Measurements from ENCODE around the gene CFAP299. TPM values are rescaled to one million over a fixed set of nuclear protein-coding genes. Genes with fewer than 3 reads are reported as not detected.

The CFAP299 gene
- total and polyA plus RNA-seq, 4 donors: 2.8 to 30.2 (median 6.6) TPM

DNA sequence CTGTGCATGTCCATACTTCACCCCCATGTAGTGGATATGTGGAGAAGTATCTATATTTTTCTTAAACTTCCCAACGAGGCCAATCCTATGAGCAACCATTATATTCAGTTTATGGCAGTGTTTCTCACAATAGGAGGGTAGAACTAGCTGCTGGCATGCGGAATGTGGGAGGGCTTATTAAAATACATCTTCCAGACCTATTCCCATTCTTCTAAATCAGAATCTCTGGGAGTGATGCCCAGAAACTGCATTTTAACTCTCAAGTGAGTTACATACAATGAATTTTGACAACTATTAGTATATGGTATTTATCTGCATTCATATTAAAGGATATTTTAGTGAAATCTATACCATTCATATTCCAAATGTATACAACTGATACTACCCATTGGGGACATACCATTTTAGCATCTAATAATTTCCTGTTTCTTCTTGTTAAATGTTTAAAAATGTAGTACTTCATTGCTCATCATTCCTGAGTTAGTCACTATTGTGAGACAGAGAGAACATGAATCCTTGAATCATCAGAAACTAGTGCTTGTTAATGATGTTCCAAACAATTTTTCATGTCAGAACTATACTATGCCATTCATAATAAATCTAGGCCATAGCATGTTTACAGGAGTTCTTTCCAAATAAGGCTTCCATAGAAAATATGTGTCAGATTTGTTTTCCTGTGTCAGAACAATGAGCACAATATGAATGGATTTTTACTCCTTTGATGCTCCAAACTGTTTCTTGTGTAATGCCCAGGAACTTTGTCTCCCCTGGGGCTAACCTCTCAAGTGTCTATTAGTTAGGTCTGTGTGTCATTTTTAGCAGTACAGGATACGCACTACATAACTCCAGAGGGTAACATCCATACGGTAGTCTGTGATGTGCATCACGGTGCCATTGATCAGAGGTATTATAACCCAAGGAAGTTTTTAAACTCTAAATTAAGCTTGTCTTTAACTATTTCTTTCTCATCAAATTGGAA, 496.1 kb downstream of the CFAP299 start:
- TF ChIP-seq, protein P1, sequence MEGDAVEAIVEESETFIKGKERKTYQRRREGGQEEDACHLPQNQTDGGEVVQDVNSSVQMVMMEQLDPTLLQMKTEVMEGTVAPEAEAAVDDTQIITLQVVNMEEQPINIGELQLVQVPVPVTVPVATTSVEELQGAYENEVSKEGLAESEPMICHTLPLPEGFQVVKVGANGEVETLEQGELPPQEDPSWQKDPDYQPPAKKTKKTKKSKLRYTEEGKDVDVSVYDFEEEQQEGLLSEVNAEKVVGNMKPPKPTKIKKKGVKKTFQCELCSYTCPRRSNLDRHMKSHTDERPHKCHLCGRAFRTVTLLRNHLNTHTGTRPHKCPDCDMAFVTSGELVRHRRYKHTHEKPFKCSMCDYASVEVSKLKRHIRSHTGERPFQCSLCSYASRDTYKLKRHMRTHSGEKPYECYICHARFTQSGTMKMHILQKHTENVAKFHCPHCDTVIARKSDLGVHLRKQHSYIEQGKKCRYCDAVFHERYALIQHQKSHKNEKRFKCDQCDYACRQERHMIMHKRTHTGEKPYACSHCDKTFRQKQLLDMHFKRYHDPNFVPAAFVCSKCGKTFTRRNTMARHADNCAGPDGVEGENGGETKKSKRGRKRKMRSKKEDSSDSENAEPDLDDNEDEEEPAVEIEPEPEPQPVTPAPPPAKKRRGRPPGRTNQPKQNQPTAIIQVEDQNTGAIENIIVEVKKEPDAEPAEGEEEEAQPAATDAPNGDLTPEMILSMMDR (IDR thresholded peaks at IDR 0.05; ENCODE audit: control extremely low read depth, extremely low read depth): no peak
- Histone ChIP-seq H3K4me3 (no peak overlapping the region), H3K27me3 (ENCODE audit: control insufficient read depth in 3 of 3, insufficient read depth in 3 of 3, low read length in 2 of 3) (no peaks in the 10 kb centered on the region), H3K36me3 (ENCODE audit: control insufficient read depth in 4 of 4, insufficient read depth in 4 of 4, low read length in 4 of 4) (no peaks in the 10 kb centered on the region), H3K27ac (ENCODE audit: low read depth in 1 of 2, low read length in 1 of 2) (no peak overlapping the region), H3K9ac (ENCODE audit: insufficient read depth in 1 of 2, low read length in 2 of 2) (no peak overlapping the region), H3K4me1 (ENCODE audit: control insufficient read depth in 5 of 5, insufficient read depth in 5 of 5, low read length in 5 of 5) (no peaks in the 10 kb centered on the region), H3K9me3 (ENCODE audit: control insufficient read depth in 4 of 4, insufficient read depth in 3 of 4, low read length in 3 of 4) (no peaks in the 10 kb centered on the region)
- ATAC-seq (ENCODE audit: insufficient read depth, low FRiP score) (no peak), DNase-seq (no peak)
- WGBS, 2 donors: 79 to 87% methylated on average over 5 of the region's 5 CpGs

DNA sequence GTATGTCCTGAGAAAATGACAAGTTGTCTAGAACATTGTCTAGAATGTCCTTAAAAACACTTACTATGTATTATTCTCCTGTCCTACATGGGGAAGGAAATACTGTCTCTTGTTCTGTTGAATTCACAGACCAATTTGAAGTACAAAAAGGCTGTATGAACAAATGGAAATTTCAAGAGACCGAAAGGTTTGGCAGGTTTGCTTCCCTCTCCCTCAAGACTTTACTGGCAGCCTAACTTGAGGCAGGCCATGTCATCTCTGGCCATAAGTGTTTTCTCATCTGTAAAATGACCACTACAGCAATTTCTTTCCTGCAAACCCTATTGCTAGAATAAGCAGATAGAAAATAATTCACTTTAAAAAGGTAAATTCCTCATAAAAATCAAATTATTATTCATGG, 503.8 kb downstream of the CFAP299 start:
- no peak overlapping the region for H3K4me3 ChIP-seq
- no peaks in the 10 kb centered on the region for H3K27me3 ChIP-seq (ENCODE audit: control insufficient read depth in 3 of 3, insufficient read depth in 3 of 3, low read length in 2 of 3)
- no peak overlapping the region for H3K27ac ChIP-seq (ENCODE audit: low read depth in 1 of 2, low read length in 1 of 2)
- H3K36me3 ChIP-seq (ENCODE audit: control insufficient read depth in 4 of 4, insufficient read depth in 4 of 4, low read length in 4 of 4): no peaks in the 10 kb centered on the region
- H3K4me1 ChIP-seq (ENCODE audit: control insufficient read depth in 5 of 5, insufficient read depth in 5 of 5, low read length in 5 of 5): no peaks in the 10 kb centered on the region
- WGBS, 2 donors: 88 to 89% methylated on average over 1 of the region's 1 CpG
- no peak for DNase-seq
- ATAC-seq (ENCODE audit: insufficient read depth, low FRiP score): no peak
- TF ChIP-seq, protein P1 (IDR thresholded peaks at IDR 0.05; ENCODE audit: control extremely low read depth, extremely low read depth): no peak
- H3K9ac ChIP-seq (ENCODE audit: insufficient read depth in 1 of 2, low read length in 2 of 2): no peak overlapping the region
- H3K9me3 ChIP-seq (ENCODE audit: control insufficient read depth in 4 of 4, insufficient read depth in 3 of 4, low read length in 3 of 4): no peaks in the 10 kb centered on the region

DNA sequence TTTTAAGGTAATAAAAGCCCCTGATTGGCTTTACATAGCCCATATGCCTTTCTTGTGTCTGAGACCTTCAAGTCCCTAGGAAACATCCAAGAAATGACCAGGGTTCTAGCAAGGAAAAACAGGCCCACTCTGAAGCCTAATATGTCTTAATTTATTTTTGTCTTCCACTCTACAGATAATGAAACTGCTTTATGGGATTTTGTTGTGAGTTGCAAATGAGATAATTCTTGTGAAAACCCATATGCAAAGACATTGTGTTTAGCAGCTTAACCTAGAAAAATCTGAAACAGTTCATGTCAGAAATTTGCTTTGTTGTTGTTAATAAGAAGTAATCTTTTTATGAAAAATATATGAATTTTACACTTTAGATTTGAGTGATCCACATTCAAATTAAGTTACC, 504.3 kb downstream of the CFAP299 start:
- ATAC-seq (ENCODE audit: insufficient read depth, low FRiP score) (no peak), DNase-seq (no peak)
- Histone ChIP-seq H3K4me3 (no peak overlapping the region), H3K27me3 (ENCODE audit: control insufficient read depth in 3 of 3, insufficient read depth in 3 of 3, low read length in 2 of 3) (no peaks in the 10 kb centered on the region), H3K4me1 (ENCODE audit: control insufficient read depth in 5 of 5, insufficient read depth in 5 of 5, low read length in 5 of 5) (no peaks in the 10 kb centered on the region), H3K9ac (ENCODE audit: insufficient read depth in 1 of 2, low read length in 2 of 2) (no peak overlapping the region), H3K27ac (ENCODE audit: low read depth in 1 of 2, low read length in 1 of 2) (no peak overlapping the region), H3K36me3 (ENCODE audit: control insufficient read depth in 4 of 4, insufficient read depth in 4 of 4, low read length in 4 of 4) (no peaks in the 10 kb centered on the region), H3K9me3 (ENCODE audit: control insufficient read depth in 4 of 4, insufficient read depth in 3 of 4, low read length in 3 of 4) (no peaks in the 10 kb centered on the region)
- TF ChIP-seq, protein P1 (IDR thresholded peaks at IDR 0.05; ENCODE audit: control extremely low read depth, extremely low read depth): no peak

All from lung (tissue), 12 donors.